Lung microvascular endothelial cell (primary cell): ENCODE data around the gene TCP11. TPM values are rescaled to one million over a fixed set of nuclear protein-coding genes. Genes with fewer than 3 reads are reported as not detected.

Experiments used
- DNase-seq, 2 donors: peaks; one replicate each; pipeline versions ENCODE4 v3.0.0 to v3.0.0-alpha.2; 2010; ENCODE audit warnings: low read depth in 2 of 2
- total RNA-seq: library from RNA; depleted of rRNA; stranded (reverse); fragments of >200 nt; gene quantifications from 2 replicates; pipeline ENCODE4 v1.2.1, GENCODE V29; 2014

The TCP11 gene
- total RNA-seq, result not detected in 2 replicates

DNA sequence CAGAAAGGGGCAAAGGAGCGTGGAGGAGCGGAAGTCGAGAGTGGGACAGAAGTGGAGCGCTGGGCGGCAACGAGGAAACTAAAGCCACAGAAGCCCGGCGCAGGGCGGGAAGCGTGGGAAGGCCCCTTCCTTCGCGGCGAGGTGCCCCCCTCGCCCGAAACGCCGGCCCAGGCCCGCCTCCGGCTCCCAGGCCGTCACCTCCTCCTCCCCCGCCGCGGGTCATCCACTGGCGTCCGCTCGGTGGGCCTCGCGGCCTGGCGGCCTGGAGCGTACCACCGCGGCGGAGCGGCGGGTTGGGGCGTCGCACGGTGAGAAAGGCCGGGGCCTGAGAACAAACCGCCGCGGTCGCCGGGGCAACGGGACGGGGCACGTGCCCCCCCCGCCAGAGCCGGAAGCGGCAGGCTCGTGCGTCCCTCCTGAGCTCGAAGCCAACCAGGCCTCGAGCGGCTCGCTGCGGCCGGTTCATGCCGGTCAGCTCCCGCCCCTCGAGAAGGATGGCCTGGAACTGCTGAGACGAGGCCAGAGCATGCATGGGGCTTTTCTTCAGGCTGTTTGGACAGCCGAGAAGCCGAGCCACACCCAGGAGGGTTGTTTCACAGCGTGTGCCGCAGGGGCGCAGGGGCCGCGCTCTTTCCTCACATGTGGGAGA, at the start of gene TCP11:
TCP11 (minus strand) TSS at position 333 of the 649 bp plus-strand sequence. CDS start 469 bp downstream, outside the sequence.
- peak; percentile 37 to 51 for DNase-seq

- DNase-seq, result no peak
These were observed 49.2 kb upstream of the TCP11 start for GRCh38 chr6:35190306-35190705.

GRCh38 chr6:35188886-35189285, 47.7 kb upstream of the TCP11 start:
- DNase-seq, result no peak

- no peak for DNase-seq
These were observed 45.4 kb upstream of the TCP11 start for GRCh38 chr6:35186571-35186970.

DNA sequence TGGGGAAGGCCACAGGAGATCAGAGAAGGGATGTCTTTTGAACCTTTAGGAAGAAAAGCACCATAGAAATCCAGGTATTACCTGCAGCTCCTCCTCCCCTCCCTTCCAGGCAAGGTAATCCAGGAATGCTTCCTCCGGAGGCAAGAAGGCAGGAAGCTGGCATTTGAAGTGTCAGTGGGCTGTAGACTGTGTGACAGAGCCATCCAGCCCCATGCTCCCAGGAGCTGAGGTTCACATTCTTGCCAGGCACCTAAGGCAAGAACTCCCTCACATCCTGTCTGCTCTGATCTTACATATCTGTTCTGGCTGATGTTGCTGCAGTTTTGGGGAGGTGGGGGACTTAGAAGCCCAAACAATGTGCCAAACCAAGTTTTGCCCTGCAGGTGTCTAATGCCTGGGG, 44.8 kb upstream of the TCP11 start:
- DNase-seq, result no peak

- DNase-seq, result no peak
These were observed 44.2 kb upstream of the TCP11 start for GRCh38 chr6:35185302-35185681.

- no peak for DNase-seq
These were observed 43.6 kb upstream of the TCP11 start for GRCh38 chr6:35184580-35185301.

- no peak for DNase-seq
These were observed 42.8 kb upstream of the TCP11 start for GRCh38 chr6:35183935-35184334.

DNA sequence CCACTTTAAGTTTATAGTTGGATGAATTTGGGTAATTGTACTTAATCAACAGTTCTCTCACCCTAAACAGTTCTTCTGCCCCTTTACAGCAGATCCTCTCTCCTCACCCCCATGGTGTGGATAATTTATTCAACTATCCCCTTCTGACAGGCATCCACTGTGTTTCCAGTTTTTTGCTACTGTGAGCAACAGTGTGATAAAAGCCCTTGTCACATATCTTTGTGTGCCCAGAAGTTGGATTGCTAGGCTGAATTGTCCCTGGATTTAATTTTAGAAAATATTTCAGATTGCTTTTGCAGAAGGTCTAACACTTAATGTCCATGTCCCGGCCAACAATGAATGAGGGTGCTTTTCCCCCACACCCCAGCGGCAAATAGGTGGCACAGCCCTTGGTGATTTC, 42.1 kb upstream of the TCP11 start:
- no peak for DNase-seq

- DNase-seq, result peak; percentile 44 to 61
These were observed 40.9 kb upstream of the TCP11 start for GRCh38 chr6:35181933-35182612.

- DNase-seq, result peak in 1 of 2 donors; percentile 47
These were observed 40.3 kb upstream of the TCP11 start for GRCh38 chr6:35181308-35181932.

DNA sequence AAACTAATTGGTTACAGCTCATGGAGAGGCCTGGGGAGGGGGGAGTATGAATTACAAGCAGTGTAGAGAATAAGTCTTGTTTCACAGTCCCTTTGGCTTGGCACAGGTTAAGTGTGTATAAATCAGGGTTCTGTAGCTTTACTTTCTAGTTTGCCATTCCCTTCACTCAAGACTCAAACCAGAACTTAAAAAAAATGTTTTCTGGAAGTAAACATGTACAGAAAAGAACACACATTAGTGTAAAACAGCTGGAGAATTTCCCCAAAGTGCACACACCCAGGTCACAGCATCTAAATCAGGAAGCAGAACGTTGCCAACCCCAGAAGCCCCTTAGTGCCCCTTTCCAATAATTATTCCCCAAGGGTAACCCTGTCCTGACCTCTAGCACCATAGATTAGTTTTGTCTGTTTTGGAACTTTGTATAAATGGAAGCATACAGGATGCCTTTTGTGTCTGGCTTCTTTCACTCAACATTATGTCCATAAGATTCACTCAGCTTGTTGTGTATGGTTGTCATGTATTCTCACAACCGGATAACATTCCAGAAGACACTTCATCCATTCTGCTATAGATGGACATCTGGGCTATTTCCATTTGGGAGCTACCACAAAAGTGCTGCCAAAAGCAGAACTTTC, 38.9 kb upstream of the TCP11 start:
- DNase-seq, result no peak

DNA sequence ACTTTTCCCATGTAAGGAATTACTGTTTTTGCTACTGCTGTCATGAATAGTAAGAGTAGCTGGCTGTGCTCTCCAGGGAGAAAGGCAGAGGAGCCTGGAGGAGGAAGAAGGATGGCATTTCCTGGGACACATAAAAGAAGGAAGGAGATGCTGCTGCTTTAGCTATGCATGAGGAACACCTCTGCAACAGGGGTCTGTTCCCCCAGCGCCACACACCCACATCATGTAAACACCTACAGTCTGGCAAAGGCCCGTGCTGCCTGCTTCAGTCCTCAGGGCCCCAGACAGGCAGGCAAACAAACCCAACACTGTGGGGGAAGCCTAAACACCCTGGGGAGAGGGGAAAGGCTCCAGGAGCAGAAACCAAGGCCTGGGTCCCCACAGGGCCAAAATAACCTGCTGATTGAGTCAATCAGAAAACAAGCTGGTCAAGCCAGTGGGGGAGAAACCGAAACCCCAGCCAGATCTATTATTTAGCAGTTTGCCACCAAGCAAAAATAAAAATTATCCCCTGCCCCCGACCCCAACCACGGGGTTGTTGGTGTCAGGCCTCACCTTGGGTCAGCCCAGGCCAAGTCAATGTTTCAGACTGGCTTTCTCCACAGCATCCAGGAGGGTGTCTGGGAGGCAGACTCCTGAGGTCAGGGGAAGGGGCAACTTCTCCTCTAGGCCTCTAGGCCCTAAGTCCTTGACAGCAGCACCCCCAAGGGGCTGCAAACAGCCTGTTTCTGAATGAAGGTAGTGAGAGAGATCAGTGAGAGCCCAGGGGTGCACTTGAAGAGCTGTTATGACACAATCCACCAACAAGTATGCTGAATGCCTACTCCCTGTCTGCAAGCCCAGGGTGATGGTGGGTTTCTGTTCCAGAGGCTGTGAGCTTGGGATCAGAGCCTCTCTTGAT, 38.0 kb upstream of the TCP11 start:
- no peak for DNase-seq

GRCh38 chr6:35178012-35178411, 36.9 kb upstream of the TCP11 start:
- DNase-seq, result no peak

- DNase-seq, result peak; percentile 24 to 60
These were observed 36.5 kb upstream of the TCP11 start for GRCh38 chr6:35177596-35177995.

- DNase-seq, result no peak
These were observed 36.0 kb upstream of the TCP11 start for GRCh38 chr6:35177157-35177556.

GRCh38 chr6:35176301-35177024, 35.3 kb upstream of the TCP11 start:
- no peak for DNase-seq

- DNase-seq, result no peak
These were observed 33.4 kb upstream of the TCP11 start for GRCh38 chr6:35174501-35174900.

DNA sequence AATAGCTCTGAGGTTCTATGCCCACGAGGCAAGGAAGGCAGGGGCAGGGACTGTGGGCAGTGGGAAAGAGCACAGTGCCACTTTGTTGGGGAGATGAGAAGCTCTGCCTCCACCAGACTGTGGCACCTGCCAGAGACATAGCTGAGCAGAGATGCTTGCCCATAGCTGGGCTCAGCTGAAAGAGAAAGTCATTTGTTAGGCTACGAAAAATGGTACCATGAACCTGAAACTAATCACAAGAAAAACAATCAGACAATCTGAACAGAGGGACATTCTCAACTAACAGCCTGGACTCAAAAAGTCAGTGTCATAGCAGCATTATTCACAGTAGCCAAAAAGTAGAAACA, 32.9 kb upstream of the TCP11 start:
- DNase-seq, result no peak
